Esophagus squamous epithelium (tissue), 4 donors: ENCODE measurements around the gene PPIAL4G.
"Not testable (repeated sequence)": the region's sequence is repeated elsewhere in the genome, so short reads cannot be mapped to it uniquely, and the experiment has no call there.

Source experiments
- CTCF ChIP-seq, 6 experiments: fragments of 450-650 bp in 4 of 6; fragments of 200-600 bp in 2 of 6; sonication (generic) in 2 of 6; IDR thresholded peaks; one replicate each; pipeline ENCODE4 v1.5.1; 2016 to 2019; ENCODE audit warnings: antibody characterized with exemption in 6 of 6, mild to moderate bottlenecking in 4 of 6, moderate library complexity in 4 of 6
- POLR2A ChIP-seq, 4 donors: fragments of 450-650 bp; IDR thresholded peaks; one replicate each; pipeline ENCODE4 v1.6.1; 2017; ENCODE audit warnings: antibody characterized with exemption in 4 of 4, mild to moderate bottlenecking in 4 of 4, moderate library complexity in 3 of 4

GRCh38 chr1:148458398-148458797 is 24.7 kb downstream of the PPIAL4G start:
- not testable (repeated sequence) for TF ChIP-seq CTCF, POLR2A (IDR thresholded peaks at IDR 0.05)
